Endothelial cell of umbilical vein (primary cell): ENCODE data around the gene PTP4A1. TPM values are rescaled to one million over a fixed set of nuclear protein-coding genes. Genes with fewer than 3 reads are reported as not detected.

Source experiments
- BruUV-seq: library from RNA; stranded (reverse); fragments of 400-500 nt; replicated peaks from 2 replicates; lab custom pipeline; 2021; lab: Mats Ljungman, UMichigan
- CTCF ChIA-PET: fragments of 300-600, 350-600 bp; sonication (Branson Sonifier 250); formaldehyde crosslinking; loops from one replicate; lab custom pipeline; 2021; ENCODE audit warnings: antibody characterized with exemption, inconsistent platforms; lab: Charles Lee
- POLR2A ChIA-PET: fragments of 300-600, 350-600 bp; sonication (Branson Sonifier 250); formaldehyde crosslinking; loops from one replicate; lab custom pipeline; 2021; ENCODE audit warnings: antibody characterized with exemption, inconsistent platforms; lab: Charles Lee
- DNase-seq: peaks from one replicate; pipeline ENCODE4 v3.0.0-alpha.2; 2011; ENCODE audit warnings: low read depth, low spot score
- FAIRE-seq: peaks from 2 replicates; lab custom pipeline; 2011; peaks lifted over from hg19 to GRCh38; lab: Jason Lieb, UNC
- H2AFZ ChIP-seq: 2 replicates; pipeline ENCODE4 v1.6.0; 2012; ENCODE audit warnings: low read depth, low read length, control low read depth, inconsistent platforms
- H3K27ac ChIP-seq: 2 replicates; pipeline ENCODE4 v1.5.1; 2011; ENCODE audit warnings: low read depth, mild to moderate bottlenecking, control low read depth, low read length, moderate library complexity; ENCODE audit not compliant: insufficient read depth
- H3K27me3 ChIP-seq, 2 experiments: 2 replicates each; pipeline versions ENCODE4 v1.6.0 to v1.6.1; 2011; ENCODE audit warnings: low read length in 2 of 2, mixed read lengths in 1 of 2; ENCODE audit not compliant: control insufficient read depth in 2 of 2, insufficient read depth in 2 of 2
- H3K36me3 ChIP-seq, 2 experiments: 2 replicates in 1 of 2; 3 replicates in 1 of 2; pipeline ENCODE4 v1.5.1; 2011; ENCODE audit warnings: low read length in 2 of 2, mild to moderate bottlenecking in 1 of 2, moderate library complexity in 1 of 2; ENCODE audit not compliant: control insufficient read depth in 2 of 2, insufficient read depth in 2 of 2; ENCODE audit errors: extremely low read depth in 1 of 2
- H3K4me1 ChIP-seq: 3 replicates; pipeline ENCODE4 v1.5.1; 2011; ENCODE audit warnings: mild to moderate bottlenecking, low read length; ENCODE audit not compliant: control insufficient read depth, insufficient read depth; ENCODE audit errors: extremely low read depth
- H3K4me2 ChIP-seq: 2 replicates; pipeline ENCODE4 v1.6.1; 2011; ENCODE audit warnings: low read length, control low read depth, mixed read lengths; ENCODE audit not compliant: insufficient read depth
- H3K4me3 ChIP-seq, 3 experiments: fragments of 200-600 bp in 1 of 3; sonication (generic), shearing (Covaris generic) in 1 of 3; replicated peaks in 1 of 3; 2 replicates each; pipeline ENCODE4 v1.5.1; 2011 to 2016; ENCODE audit warnings: control low read depth in 3 of 3, low read length in 3 of 3, mild to moderate bottlenecking in 2 of 3, inconsistent platforms in 1 of 3, low read depth in 1 of 3, moderate library complexity in 1 of 3; ENCODE audit not compliant: insufficient read depth in 1 of 3
- H3K79me2 ChIP-seq: 2 replicates; pipeline ENCODE4 v1.6.0; 2012; ENCODE audit warnings: low read length, inconsistent platforms; ENCODE audit not compliant: control insufficient read depth, insufficient read depth
- H3K9ac ChIP-seq: replicated peaks from 2 replicates; pipeline ENCODE3; 2011; ENCODE audit warnings: low read length, control low read depth; ENCODE audit not compliant: insufficient read depth; ENCODE audit errors: extremely low read depth
- H3K9me1 ChIP-seq: replicated peaks from 3 replicates; pipeline ENCODE4 v1.6.0; 2011; ENCODE audit warnings: mild to moderate bottlenecking, low read length; ENCODE audit not compliant: control insufficient read depth, insufficient read depth; ENCODE audit errors: extremely low read depth
- H3K9me3 ChIP-seq: replicated peaks from 2 replicates; pipeline ENCODE4 v1.5.1; 2012; ENCODE audit warnings: low read length, inconsistent platforms; ENCODE audit not compliant: control insufficient read depth, insufficient read depth
- H4K20me1 ChIP-seq: replicated peaks from 2 replicates; pipeline ENCODE3; 2011; ENCODE audit warnings: mild to moderate bottlenecking, low read length; ENCODE audit not compliant: control insufficient read depth, insufficient read depth; ENCODE audit errors: extremely low read depth
- CTCF ChIP-seq, 2 donors: IDR thresholded peaks; 1 replicate in 1 of 2; 2 replicates in 1 of 2; pipeline ENCODE4 v1.5.1; 2011; ENCODE audit warnings: low read length in 2 of 2, mild to moderate bottlenecking in 2 of 2, moderate library complexity in 2 of 2, control low read depth in 1 of 2, inconsistent platforms in 1 of 2, low read depth in 1 of 2; ENCODE audit not compliant: insufficient read depth in 1 of 2; ENCODE audit errors: extremely low read depth in 1 of 2
- EZH2 ChIP-seq: IDR thresholded peaks from 2 replicates; pipeline ENCODE4 v1.6.1; 2012; ENCODE audit warnings: borderline replicate concordance, low read depth, mild to moderate bottlenecking, moderate library complexity, low read length, inconsistent platforms; ENCODE audit not compliant: severe bottlenecking
- FOS ChIP-seq: IDR thresholded peaks from 2 replicates; pipeline ENCODE4 v1.6.1; 2011; ENCODE audit warnings: mild to moderate bottlenecking, low read length, moderate library complexity, borderline replicate concordance; ENCODE audit not compliant: insufficient read depth
- GATA2 ChIP-seq: IDR thresholded peaks from 2 replicates; pipeline ENCODE4 v1.7.0; 2011; ENCODE audit warnings: low read depth, mild to moderate bottlenecking, moderate library complexity, mixed read lengths, low read length; ENCODE audit not compliant: insufficient read length, insufficient read depth
- JUN ChIP-seq: IDR thresholded peaks from 2 replicates; pipeline ENCODE4 v1.6.1; 2011; ENCODE audit warnings: borderline replicate concordance, low read depth; ENCODE audit not compliant: insufficient read length, insufficient read depth
- MYC ChIP-seq: IDR thresholded peaks from one replicate; pipeline ENCODE4 v1.6.1; 2011; ENCODE audit warnings: mild to moderate bottlenecking, low read depth, low read length
- POLR2A ChIP-seq: IDR thresholded peaks from 2 replicates; pipeline ENCODE4 v1.6.1; 2012; ENCODE audit warnings: low read depth, mild to moderate bottlenecking, control low read depth, low read length
- POLR2AphosphoS5 ChIP-seq: IDR thresholded peaks from 2 replicates; pipeline ENCODE4 v1.6.1; 2012; ENCODE audit warnings: low read depth, mild to moderate bottlenecking, control low read depth, low read length, moderate library complexity; ENCODE audit not compliant: insufficient read depth
- dilution Hi-C: fragments of 300-500 bp; cut with MboI; formaldehyde crosslinking; loops from one replicate; pipeline ENCODE4 v1.15.0; 2019; ENCODE audit warnings: low sequenced_read_pairs; ENCODE audit not compliant: extremely low pct_ligation_motif_present
- intact Hi-C: fragments of 100-400 bp; cut with micrococcal nuclease; formaldehyde crosslinking; loops from one replicate; pipeline ENCODE4 v1.10.0; 2022
- polyA plus RNA-seq, 4 experiments: library from polyadenylated mRNA; depleted of rRNA in 3 of 4; stranded (reverse) in 3 of 4; unstranded in 1 of 4; fragments of >200 nt; gene quantifications; 2 replicates each; pipeline versions ENCODE4 v1.2.1 to v1.2.3, GENCODE V29; 2011 to 2012; ENCODE audit warnings: missing spikeins in 1 of 4
- total RNA-seq: library from RNA; stranded (reverse); gene quantifications from 2 replicates; pipeline ENCODE4 v1.2.3, GENCODE V29; 2021
- TF ChIP-seq, protein P1 (sequence below): IDR thresholded peaks from 2 replicates; pipeline ENCODE4 v1.6.1; 2011; ENCODE audit not compliant: insufficient read depth, insufficient read length

PTP4A1 gene
- total and polyA plus RNA-seq, 2 donors (not counting 3 experiments of a cell fraction or from before 2014, with no cell fraction given), result 10.8 to 58.4 TPM

GRCh38 chr6:63611560-63611959 is 39.3 kb downstream of the PTP4A1 start:
- Histone ChIP-seq H2AFZ (no peak overlapping the region), H3K27ac (no peak overlapping the region), H3K9me3 (no peaks in the 10 kb centered on the region), H3K4me2 (no peak overlapping the region), H3K9me1 (no peaks in the 10 kb centered on the region), H3K9ac (no peak overlapping the region), H4K20me1 (no peaks in the 10 kb centered on the region), H3K36me3 (no peaks in the 10 kb centered on the region), H3K79me2 (no peaks in the 10 kb centered on the region), H3K27me3 (no peaks in the 10 kb centered on the region), H3K4me1 (no peaks in the 10 kb centered on the region), H3K4me3 (no peak overlapping the region)
- dilution Hi-C loops, result no loop called here
- no peak for FAIRE-seq
- TF ChIP-seq MYC (no peak), GATA2 (no peak), POLR2AphosphoS5 (no peak), POLR2A (no peak), EZH2 (no peak), JUN (no peak), FOS (no peak), CTCF (IDR thresholded peaks at IDR 0.05; ENCODE audit: extremely low read depth in 1 of 2, insufficient read depth in 1 of 2, low read depth in 1 of 2, low read length in 2 of 2) (no peak)
- TF ChIP-seq, protein P1, sequence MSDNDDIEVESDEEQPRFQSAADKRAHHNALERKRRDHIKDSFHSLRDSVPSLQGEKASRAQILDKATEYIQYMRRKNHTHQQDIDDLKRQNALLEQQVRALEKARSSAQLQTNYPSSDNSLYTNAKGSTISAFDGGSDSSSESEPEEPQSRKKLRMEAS, result no peak
- ChIA-PET CTCF (interaction anchor here (0.7 to 4.0 kb wide), 2 partner anchors 14 to 140 kb away, joined by 3 to 25 read pairs; no protein-coding TSS in a partner anchor), POLR2A (no interaction called here)
- DNase-seq, result no peak
- intact Hi-C loops, result no loop called here
- BruUV-seq, result no TSS peak
